Adrenal gland (tissue), 5 donors: ENCODE data around the gene PTAR1.

ENCODE experiments used
- CTCF ChIP-seq, 6 experiments: fragments of 450-650 bp in 4 of 6; fragments of 200-600 bp in 2 of 6; sonication (generic) in 1 of 6; IDR thresholded peaks; 1 replicate in 5 of 6; 2 replicates in 1 of 6; pipeline versions ENCODE4 v1.5.1 to v1.8.0; 2016 to 2021; ENCODE audit warnings: antibody characterized with exemption in 6 of 6, mild to moderate bottlenecking in 2 of 6, moderate library complexity in 1 of 6
- POLR2A ChIP-seq, 2 donors: fragments of 450-650 bp; IDR thresholded peaks; one replicate each; pipeline ENCODE4 v1.6.1; 2017; ENCODE audit warnings: antibody characterized with exemption in 2 of 2, mild to moderate bottlenecking in 2 of 2, moderate library complexity in 1 of 2
- donor health status: DM: no; HTN: no; CAD: no.

GRCh38 chr9:69768101-69768500 is 8.3 kb upstream of the PTAR1 start:
- TF ChIP-seq CTCF (IDR thresholded peaks at IDR 0.05) (no peak), POLR2A (IDR thresholded peaks at IDR 0.05) (no peak)
